Astrocyte (in vitro differentiated cells and primary cell): ENCODE measurements around the gene SC5D.

ENCODE experiments used
- EZH2 ChIP-seq: IDR thresholded peaks from 2 replicates; pipeline ENCODE4 v1.6.1; 2012; ENCODE audit warnings: mild to moderate bottlenecking, low read length, inconsistent platforms; ENCODE audit not compliant: insufficient read depth
- TF ChIP-seq, protein P1 (sequence below): IDR thresholded peaks from 2 replicates; pipeline ENCODE4 v1.5.1; 2011; ENCODE audit warnings: low read depth, mild to moderate bottlenecking, inconsistent platforms, low read length, moderate library complexity; ENCODE audit not compliant: insufficient read depth

DNA sequence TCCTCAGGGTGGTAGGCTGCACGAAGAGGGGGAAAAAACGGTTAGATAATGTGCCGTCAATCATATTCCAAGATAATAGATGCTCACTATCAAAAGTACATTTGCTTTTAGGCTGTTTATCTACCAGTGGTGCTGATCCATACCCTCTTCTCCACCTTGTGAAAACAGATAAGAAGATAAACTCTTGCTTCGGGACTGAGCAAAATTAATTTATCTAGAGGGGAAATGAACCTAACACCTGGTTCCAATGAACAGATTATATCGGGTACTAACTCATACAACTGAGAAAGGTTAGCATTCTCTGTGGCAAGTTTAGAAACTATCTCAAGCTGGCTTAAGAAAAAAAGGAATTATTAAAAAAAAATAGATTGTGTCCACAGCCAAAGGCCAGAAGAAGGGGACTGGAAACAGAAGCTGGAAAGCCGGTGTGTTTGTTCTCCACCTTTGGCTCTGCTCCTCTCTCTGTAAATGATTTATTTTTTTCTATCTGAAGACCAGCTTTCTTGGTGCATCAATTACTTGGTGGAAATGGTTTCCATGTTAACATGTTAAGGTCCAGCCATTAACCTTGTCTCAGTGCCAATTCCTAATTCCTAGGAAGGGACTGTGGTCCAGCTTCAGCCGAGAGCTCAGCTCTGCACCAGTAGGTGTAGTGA is 55.8 kb downstream of the SC5D start:
- TF ChIP-seq, protein P1, sequence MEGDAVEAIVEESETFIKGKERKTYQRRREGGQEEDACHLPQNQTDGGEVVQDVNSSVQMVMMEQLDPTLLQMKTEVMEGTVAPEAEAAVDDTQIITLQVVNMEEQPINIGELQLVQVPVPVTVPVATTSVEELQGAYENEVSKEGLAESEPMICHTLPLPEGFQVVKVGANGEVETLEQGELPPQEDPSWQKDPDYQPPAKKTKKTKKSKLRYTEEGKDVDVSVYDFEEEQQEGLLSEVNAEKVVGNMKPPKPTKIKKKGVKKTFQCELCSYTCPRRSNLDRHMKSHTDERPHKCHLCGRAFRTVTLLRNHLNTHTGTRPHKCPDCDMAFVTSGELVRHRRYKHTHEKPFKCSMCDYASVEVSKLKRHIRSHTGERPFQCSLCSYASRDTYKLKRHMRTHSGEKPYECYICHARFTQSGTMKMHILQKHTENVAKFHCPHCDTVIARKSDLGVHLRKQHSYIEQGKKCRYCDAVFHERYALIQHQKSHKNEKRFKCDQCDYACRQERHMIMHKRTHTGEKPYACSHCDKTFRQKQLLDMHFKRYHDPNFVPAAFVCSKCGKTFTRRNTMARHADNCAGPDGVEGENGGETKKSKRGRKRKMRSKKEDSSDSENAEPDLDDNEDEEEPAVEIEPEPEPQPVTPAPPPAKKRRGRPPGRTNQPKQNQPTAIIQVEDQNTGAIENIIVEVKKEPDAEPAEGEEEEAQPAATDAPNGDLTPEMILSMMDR = no peak
- no peak for TF ChIP-seq EZH2
